NCI-H146 (cell line): ENCODE measurements around the gene FIGN.

Source experiments
- DNase-seq: peaks from one replicate; lab custom pipeline; 2025; lab: John Stamatoyannopoulos, UW

Gene FIGN

GRCh38 chr2:163735685-163736432 lies at the start of gene FIGN:
TSS of gene FIGN (minus strand) at chr2:163736008. CDS start at chr2:163734927, 1,081 bp downstream.
- DNase-seq: peak; percentile 50

GRCh38 chr2:163785162-163785561 lies 49.4 kb upstream of the FIGN start:
- no peak for DNase-seq

- DNase-seq: no peak
Observed at GRCh38 chr2:163779970-163780597, 44.3 kb upstream of the FIGN start.

GRCh38 chr2:163778045-163778781 lies 42.4 kb upstream of the FIGN start:
- DNase-seq: no peak

- no peak for DNase-seq
Observed at GRCh38 chr2:163775304-163775703, 39.5 kb upstream of the FIGN start.

GRCh38 chr2:163774862-163775261 lies 39.1 kb upstream of the FIGN start:
- DNase-seq: no peak

- no peak for DNase-seq
Observed at GRCh38 chr2:163773276-163773675, 37.5 kb upstream of the FIGN start.

- DNase-seq: no peak
Observed at GRCh38 chr2:163771596-163771995, 35.8 kb upstream of the FIGN start.

GRCh38 chr2:163768881-163769695 lies 33.3 kb upstream of the FIGN start:
- no peak for DNase-seq

GRCh38 chr2:163767097-163767496 lies 31.3 kb upstream of the FIGN start:
- no peak for DNase-seq

GRCh38 chr2:163764566-163764965 lies 28.8 kb upstream of the FIGN start:
- no peak for DNase-seq

GRCh38 chr2:163759013-163759412 lies 23.2 kb upstream of the FIGN start:
- no peak for DNase-seq

- no peak for DNase-seq
Observed at GRCh38 chr2:163757814-163758213, 22.0 kb upstream of the FIGN start.

- DNase-seq: no peak
Observed at GRCh38 chr2:163756588-163756987, 20.8 kb upstream of the FIGN start.

- DNase-seq: no peak
Observed at GRCh38 chr2:163755366-163755765, 19.6 kb upstream of the FIGN start.

GRCh38 chr2:163753726-163754125 lies 17.9 kb upstream of the FIGN start:
- no peak for DNase-seq

- no peak for DNase-seq
Observed at GRCh38 chr2:163752267-163752666, 16.5 kb upstream of the FIGN start.

GRCh38 chr2:163751696-163752095 lies 15.9 kb upstream of the FIGN start:
- no peak for DNase-seq

GRCh38 chr2:163748420-163748819 lies 12.6 kb upstream of the FIGN start:
- no peak for DNase-seq

GRCh38 chr2:163741435-163741834 lies 5.6 kb upstream of the FIGN start:
- no peak for DNase-seq

GRCh38 chr2:163737563-163737962 lies 1.8 kb upstream of the FIGN start:
- DNase-seq: no peak

GRCh38 chr2:163737190-163737439 lies 1.3 kb upstream of the FIGN start:
- DNase-seq: no peak
